ENCODE data around the gene UGGT1. TPM values are rescaled to one million over a fixed set of nuclear protein-coding genes. Genes with fewer than 3 reads are reported as not detected.

Gene UGGT1, protein sequence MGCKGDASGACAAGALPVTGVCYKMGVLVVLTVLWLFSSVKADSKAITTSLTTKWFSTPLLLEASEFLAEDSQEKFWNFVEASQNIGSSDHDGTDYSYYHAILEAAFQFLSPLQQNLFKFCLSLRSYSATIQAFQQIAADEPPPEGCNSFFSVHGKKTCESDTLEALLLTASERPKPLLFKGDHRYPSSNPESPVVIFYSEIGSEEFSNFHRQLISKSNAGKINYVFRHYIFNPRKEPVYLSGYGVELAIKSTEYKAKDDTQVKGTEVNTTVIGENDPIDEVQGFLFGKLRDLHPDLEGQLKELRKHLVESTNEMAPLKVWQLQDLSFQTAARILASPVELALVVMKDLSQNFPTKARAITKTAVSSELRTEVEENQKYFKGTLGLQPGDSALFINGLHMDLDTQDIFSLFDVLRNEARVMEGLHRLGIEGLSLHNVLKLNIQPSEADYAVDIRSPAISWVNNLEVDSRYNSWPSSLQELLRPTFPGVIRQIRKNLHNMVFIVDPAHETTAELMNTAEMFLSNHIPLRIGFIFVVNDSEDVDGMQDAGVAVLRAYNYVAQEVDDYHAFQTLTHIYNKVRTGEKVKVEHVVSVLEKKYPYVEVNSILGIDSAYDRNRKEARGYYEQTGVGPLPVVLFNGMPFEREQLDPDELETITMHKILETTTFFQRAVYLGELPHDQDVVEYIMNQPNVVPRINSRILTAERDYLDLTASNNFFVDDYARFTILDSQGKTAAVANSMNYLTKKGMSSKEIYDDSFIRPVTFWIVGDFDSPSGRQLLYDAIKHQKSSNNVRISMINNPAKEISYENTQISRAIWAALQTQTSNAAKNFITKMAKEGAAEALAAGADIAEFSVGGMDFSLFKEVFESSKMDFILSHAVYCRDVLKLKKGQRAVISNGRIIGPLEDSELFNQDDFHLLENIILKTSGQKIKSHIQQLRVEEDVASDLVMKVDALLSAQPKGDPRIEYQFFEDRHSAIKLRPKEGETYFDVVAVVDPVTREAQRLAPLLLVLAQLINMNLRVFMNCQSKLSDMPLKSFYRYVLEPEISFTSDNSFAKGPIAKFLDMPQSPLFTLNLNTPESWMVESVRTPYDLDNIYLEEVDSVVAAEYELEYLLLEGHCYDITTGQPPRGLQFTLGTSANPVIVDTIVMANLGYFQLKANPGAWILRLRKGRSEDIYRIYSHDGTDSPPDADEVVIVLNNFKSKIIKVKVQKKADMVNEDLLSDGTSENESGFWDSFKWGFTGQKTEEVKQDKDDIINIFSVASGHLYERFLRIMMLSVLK (N-terminal part only)
- 43.7 and 43.8 TPM in 2 replicates for total RNA-seq
- long read RNA-seq, full-length matches to known transcripts: 3 of 46 reads
- long read RNA-seq, partial matches to known transcripts: 29 of 46 reads
- long read RNA-seq, other reads (novel, unspliced or antisense): 14 of 46 reads

DNA sequence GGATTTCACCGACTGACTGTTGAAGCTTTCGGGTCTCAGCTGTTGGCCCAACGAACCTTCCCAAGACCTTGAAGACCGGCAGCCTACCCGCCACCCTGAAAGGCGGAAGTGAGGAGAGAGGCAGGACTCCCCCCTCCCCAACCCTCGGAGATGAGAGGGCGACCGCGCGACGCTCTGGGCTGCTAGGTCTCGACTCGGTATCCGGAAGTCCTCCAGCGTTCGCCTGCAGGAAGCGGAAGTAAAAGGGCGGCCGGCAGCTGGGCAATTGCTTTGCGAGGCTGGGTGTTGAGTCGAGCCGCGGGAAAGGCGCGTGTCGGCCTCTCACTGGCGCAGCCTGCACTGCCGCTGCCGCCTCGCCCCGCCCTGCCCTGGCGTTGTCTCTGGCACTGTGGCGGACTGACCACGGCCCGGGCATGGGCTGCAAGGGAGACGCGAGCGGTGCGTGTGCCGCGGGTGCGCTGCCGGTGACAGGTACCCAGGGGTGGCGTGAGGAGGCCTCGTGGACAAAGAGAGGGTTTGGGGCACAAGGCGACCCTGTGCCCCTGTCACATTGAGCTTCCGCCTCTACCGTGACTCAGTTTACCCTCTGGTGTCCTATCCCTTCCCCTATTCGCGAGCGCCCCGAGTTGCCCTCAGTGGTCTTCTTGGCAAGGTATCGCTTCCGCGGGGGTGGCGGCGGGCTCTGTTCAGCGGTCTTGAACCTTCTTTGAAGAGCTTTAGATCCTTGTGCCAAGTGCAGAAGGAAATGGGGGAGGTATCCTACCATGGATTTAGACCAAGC lies at the start of gene UGGT1:
Gene UGGT1 (plus strand): TSS at position 256 of the 781 bp plus-strand sequence. CDS start 158 bp downstream, at position 414.
- DNase-seq (ENCODE audit: extremely low spot score, unreplicated experiment): peak; percentile 96
- H3K36me3 Mint-ChIP-seq (ENCODE audit: unreplicated experiment): no peaks in the 10 kb centered on the region
- H3K4me3 Mint-ChIP-seq (ENCODE audit: unreplicated experiment): peak within 1 kb of the TSS; percentile 89
- H3K4me1 Mint-ChIP-seq (ENCODE audit: unreplicated experiment): peaks cover 28% of the 10 kb centered on the region
- no peaks in the 10 kb centered on the region for H3K9me3 Mint-ChIP-seq (ENCODE audit: unreplicated experiment)
- TF ChIP-seq, protein P1, sequence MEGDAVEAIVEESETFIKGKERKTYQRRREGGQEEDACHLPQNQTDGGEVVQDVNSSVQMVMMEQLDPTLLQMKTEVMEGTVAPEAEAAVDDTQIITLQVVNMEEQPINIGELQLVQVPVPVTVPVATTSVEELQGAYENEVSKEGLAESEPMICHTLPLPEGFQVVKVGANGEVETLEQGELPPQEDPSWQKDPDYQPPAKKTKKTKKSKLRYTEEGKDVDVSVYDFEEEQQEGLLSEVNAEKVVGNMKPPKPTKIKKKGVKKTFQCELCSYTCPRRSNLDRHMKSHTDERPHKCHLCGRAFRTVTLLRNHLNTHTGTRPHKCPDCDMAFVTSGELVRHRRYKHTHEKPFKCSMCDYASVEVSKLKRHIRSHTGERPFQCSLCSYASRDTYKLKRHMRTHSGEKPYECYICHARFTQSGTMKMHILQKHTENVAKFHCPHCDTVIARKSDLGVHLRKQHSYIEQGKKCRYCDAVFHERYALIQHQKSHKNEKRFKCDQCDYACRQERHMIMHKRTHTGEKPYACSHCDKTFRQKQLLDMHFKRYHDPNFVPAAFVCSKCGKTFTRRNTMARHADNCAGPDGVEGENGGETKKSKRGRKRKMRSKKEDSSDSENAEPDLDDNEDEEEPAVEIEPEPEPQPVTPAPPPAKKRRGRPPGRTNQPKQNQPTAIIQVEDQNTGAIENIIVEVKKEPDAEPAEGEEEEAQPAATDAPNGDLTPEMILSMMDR (IDR thresholded peaks at IDR 0.05): no peak
- peak within 1 kb of the TSS; percentile 97 for H3K27ac Mint-ChIP-seq (ENCODE audit: unreplicated experiment)
- no peaks in the 10 kb centered on the region for H3K27me3 Mint-ChIP-seq (ENCODE audit: unreplicated experiment)

DNA sequence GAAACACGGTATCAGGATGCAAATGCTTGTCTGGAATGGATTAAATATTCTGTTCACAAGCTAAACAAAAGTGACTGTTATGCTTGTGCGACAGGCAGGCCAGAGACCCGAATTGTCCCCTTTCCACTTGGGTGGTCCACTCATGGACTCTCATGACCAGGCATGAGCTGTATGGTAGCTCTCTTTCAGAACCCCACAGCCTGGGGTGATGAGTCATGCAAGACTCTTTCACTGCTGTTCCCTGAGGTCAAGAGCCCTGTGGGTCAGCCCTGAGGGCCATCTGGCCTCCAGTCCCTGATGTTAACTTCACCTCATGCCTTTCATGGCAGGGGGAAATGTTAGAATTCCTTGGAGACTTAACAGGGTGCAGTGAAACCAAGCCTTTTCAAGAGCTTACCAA lies 49.4 kb upstream of the UGGT1 start:
- TF ChIP-seq, protein P1 (IDR thresholded peaks at IDR 0.05): no peak
- H3K27ac Mint-ChIP-seq (ENCODE audit: unreplicated experiment): no peak overlapping the region
- peaks cover 28% of the 10 kb centered on the region for H3K9me3 Mint-ChIP-seq (ENCODE audit: unreplicated experiment)
- H3K4me1 Mint-ChIP-seq (ENCODE audit: unreplicated experiment): no peaks in the 10 kb centered on the region
- no peak for DNase-seq (ENCODE audit: extremely low spot score, unreplicated experiment)
- no peaks in the 10 kb centered on the region for H3K36me3 Mint-ChIP-seq (ENCODE audit: unreplicated experiment)
- peaks cover 24% of the 10 kb centered on the region for H3K27me3 Mint-ChIP-seq (ENCODE audit: unreplicated experiment)
- H3K4me3 Mint-ChIP-seq (ENCODE audit: unreplicated experiment): no peak overlapping the region

DNA sequence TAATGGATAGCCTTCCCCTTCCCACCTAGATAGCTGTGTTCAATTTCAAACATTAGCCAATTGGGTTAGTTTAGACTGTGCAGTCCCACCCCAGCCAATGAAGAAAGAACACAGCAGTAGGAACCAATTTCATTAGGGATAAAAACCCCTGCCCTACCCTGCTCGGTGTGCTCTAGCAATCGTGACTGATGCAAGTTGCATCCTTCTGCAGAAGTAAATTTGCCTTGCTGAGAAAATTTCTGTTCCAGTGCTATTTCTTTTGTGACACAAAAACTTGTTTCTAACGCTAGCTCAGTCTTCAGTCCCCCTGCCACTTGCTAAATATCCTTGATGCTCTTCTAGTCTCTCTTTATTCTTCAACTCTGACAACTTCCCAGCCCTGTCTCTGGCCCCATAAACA lies 48.0 kb upstream of the UGGT1 start:
- H3K36me3 Mint-ChIP-seq (ENCODE audit: unreplicated experiment): no peaks in the 10 kb centered on the region
- DNase-seq (ENCODE audit: extremely low spot score, unreplicated experiment): no peak
- no peak overlapping the region for H3K27ac Mint-ChIP-seq (ENCODE audit: unreplicated experiment)
- H3K4me1 Mint-ChIP-seq (ENCODE audit: unreplicated experiment): no peaks in the 10 kb centered on the region
- H3K27me3 Mint-ChIP-seq (ENCODE audit: unreplicated experiment): peaks cover 26% of the 10 kb centered on the region
- no peak overlapping the region for H3K4me3 Mint-ChIP-seq (ENCODE audit: unreplicated experiment)
- peaks cover 25% of the 10 kb centered on the region for H3K9me3 Mint-ChIP-seq (ENCODE audit: unreplicated experiment)
- TF ChIP-seq, protein P1 (IDR thresholded peaks at IDR 0.05): no peak

DNA sequence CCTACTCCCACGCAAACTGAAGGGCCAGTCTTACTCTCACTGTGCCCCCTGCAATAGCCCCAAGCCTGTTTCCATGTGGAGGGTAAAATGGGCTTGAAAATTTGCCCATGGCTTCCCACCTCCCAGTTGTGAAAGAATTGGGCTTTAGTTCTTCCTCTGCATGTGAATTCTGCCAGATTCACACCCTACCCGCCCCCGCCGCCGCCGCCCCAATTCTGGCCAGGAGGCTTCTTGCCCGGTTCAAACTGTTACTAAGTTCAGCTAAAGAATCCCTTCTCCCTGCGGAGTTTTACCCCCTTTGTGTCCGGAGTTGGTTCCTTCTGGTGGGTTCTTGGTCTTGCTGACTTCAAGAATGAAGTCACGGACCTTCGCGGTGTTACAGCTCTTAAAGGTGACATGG lies 37.7 kb upstream of the UGGT1 start:
- Mint-ChIP-seq H3K9me3 (ENCODE audit: unreplicated experiment) (no peaks in the 10 kb centered on the region), H3K4me1 (ENCODE audit: unreplicated experiment) (no peaks in the 10 kb centered on the region), H3K27me3 (ENCODE audit: unreplicated experiment) (peaks cover 46% of the 10 kb centered on the region), H3K36me3 (ENCODE audit: unreplicated experiment) (no peaks in the 10 kb centered on the region), H3K4me3 (ENCODE audit: unreplicated experiment) (no peak overlapping the region), H3K27ac (ENCODE audit: unreplicated experiment) (no peak overlapping the region)
- no peak for DNase-seq (ENCODE audit: extremely low spot score, unreplicated experiment)
- TF ChIP-seq, protein P1 (IDR thresholded peaks at IDR 0.05): no peak
